ES-I3 (cell line): Measurements from ENCODE around the gene CXCL16.

Experiments used
- H3K36me3 ChIP-seq: 2 replicates; pipeline ENCODE4 v1.6.1; 2013; ENCODE audit warnings: mild to moderate bottlenecking, low read length, control low read depth, moderate library complexity; ENCODE audit not compliant: insufficient read depth
- H3K4me1 ChIP-seq: 2 replicates; pipeline ENCODE4 v1.6.1; 2013; ENCODE audit warnings: mild to moderate bottlenecking, control low read depth, low read length; ENCODE audit not compliant: insufficient read depth
- H3K9ac ChIP-seq: 2 replicates; pipeline ENCODE4 v1.6.1; 2013; ENCODE audit warnings: low read depth, mild to moderate bottlenecking, low read length, moderate library complexity
- H3K9me3 ChIP-seq: 2 replicates; pipeline ENCODE4 v1.6.1; 2013; ENCODE audit warnings: mild to moderate bottlenecking, low read length, moderate library complexity; ENCODE audit not compliant: control insufficient read depth, insufficient read depth

CXCL16 gene

DNA sequence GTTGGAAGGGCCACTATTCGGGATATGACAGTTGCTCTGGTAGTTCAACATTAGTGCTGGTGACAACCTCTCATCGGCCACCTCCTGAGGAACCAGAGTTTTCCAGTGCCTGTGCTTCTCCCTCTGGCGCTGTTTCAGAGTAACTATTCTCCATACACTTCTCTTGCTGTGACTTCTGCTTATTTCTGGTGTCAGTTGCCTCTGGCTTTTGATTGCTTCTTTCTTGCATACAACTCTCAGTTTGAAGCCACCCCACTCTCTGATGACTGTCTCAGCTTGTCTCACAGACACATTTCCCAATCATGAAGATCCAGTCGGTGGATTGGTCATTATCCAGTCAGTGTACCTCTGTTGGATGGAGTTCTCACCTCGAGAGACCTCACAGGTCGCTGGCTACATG lies 28.6 kb upstream of the CXCL16 start:
- no peak overlapping the region for H3K9ac ChIP-seq
- no peaks in the 10 kb centered on the region for H3K4me1 ChIP-seq
- no peaks in the 10 kb centered on the region for H3K36me3 ChIP-seq
- no peaks in the 10 kb centered on the region for H3K9me3 ChIP-seq

DNA sequence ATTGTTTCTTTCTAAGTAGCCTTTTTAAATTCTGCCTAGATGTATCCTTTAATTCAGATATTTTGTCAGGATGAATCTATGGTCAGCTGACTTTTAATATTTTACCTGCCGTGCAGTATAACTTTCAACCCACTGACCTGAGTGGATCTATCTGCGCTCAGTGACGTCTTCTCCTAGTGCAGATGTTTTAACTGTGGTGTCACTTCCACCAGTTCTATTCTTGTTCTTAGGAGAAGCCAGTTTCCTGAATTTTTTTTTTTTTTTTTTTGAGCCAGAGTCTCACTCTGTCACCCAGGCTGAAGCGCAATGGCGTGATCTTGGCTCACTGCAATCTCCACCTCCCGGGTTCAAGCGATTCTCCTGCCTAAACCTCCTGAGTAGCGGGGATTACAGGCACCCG lies 27.0 kb upstream of the CXCL16 start:
- Histone ChIP-seq H3K36me3 (no peaks in the 10 kb centered on the region), H3K9ac (no peak overlapping the region), H3K9me3 (no peaks in the 10 kb centered on the region), H3K4me1 (no peaks in the 10 kb centered on the region)

DNA sequence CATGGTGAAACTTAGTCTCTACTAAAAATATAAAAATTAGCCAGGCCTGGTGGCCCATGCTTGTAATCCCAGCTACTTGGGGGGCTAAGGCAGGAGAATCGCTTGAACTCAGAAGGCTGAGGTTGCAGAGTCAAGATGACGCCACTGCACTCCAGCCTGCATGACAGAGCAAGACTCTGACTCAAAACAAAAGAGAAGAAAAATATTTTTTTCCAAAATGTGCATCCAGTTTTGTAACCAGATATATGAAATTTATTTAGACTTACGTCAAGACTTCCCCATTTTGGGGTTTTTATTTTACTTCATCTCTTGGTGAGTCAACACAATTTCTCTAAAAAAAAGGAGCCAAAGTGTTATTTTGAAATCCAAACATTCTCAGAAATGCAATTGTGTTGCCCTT lies 26.5 kb upstream of the CXCL16 start:
- Histone ChIP-seq H3K4me1 (no peaks in the 10 kb centered on the region), H3K36me3 (no peaks in the 10 kb centered on the region), H3K9ac (no peak overlapping the region), H3K9me3 (no peaks in the 10 kb centered on the region)

DNA sequence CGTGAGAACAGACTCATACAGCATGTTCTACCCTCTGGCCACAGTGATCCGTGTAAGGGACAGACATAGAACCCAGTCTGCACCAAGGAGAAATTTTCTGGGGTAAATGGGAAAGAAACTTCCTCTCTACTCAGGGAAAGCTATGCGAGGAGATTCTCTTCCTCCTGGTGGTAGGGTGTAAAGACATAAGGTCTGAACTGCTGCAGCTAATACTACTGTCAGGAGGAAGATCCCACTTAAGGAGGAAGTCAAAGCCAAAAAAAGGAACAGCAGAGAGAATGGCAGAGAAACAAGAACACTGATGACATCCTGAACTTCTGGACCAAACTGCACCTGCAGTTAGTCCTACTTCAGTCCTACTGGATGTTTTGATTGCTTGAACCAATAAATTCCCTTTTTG lies 24.9 kb upstream of the CXCL16 start:
- no peaks in the 10 kb centered on the region for H3K36me3 ChIP-seq
- H3K9ac ChIP-seq = no peak overlapping the region
- no peaks in the 10 kb centered on the region for H3K9me3 ChIP-seq
- no peaks in the 10 kb centered on the region for H3K4me1 ChIP-seq

DNA sequence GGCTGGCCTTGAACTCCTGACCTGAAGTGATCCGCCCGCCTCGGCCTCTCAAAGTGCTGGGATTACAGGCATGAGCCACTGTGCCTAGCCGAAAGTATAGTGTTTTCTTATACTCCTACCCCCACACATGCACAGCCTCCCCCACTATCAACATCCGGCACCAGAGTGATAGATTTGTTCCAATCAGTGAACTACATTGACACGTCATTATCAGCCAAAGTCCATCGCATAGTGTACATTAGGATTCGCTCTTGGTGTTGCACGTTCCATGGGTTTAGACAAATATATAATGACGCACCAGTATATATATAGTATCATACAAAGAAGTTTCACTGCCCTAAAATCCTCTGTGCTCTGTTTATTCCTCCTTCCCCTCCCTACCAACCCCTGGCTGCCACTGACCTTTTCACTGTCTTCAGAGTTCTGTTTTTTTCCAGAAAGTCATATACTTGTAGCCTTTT lies 20.1 kb upstream of the CXCL16 start:
- no peaks in the 10 kb centered on the region for H3K36me3 ChIP-seq
- H3K9me3 ChIP-seq = no peaks in the 10 kb centered on the region
- no peak overlapping the region for H3K9ac ChIP-seq
- H3K4me1 ChIP-seq = no peaks in the 10 kb centered on the region

DNA sequence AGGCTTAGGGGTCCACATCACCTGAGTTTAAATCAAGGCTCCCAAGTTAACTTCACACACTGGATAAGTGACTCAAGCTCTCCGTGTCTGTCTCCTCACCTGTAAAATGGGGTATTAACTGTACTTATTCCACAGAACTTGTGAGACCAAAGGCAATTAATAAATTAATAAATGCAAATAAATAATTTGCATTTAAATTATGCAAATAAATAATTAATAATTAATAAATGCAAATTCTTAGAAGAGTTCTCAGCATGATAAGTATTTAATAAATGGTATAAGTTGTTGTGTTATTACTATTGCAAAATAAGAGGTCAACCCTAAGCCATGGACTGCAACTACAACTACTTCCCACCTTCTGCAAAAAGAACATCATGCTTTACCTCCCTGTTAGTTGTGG lies 13.7 kb upstream of the CXCL16 start:
- H3K4me1 ChIP-seq = no peaks in the 10 kb centered on the region
- H3K9ac ChIP-seq = no peak overlapping the region
- no peaks in the 10 kb centered on the region for H3K36me3 ChIP-seq
- no peaks in the 10 kb centered on the region for H3K9me3 ChIP-seq

DNA sequence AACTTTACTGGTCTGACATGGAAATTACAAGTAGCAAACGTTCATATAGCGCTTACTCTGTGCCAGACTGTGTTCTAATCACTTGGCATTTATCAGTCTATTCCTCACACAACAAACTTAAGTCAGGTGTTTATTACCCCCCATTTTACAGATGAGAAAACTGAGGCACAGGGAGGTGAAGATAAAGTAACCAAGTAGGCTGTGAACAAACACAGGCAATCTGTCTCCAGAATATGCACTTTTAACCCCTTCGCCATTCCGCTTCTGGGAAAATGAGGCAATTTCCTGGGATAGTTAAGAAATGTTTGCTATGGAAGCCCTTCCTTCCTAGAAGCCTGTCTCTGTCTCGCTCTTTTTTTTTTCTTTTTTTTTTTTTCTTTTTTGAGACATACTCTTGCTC lies 12.2 kb upstream of the CXCL16 start:
- no peaks in the 10 kb centered on the region for H3K9me3 ChIP-seq
- H3K36me3 ChIP-seq = no peaks in the 10 kb centered on the region
- H3K9ac ChIP-seq = no peak overlapping the region
- no peaks in the 10 kb centered on the region for H3K4me1 ChIP-seq

DNA sequence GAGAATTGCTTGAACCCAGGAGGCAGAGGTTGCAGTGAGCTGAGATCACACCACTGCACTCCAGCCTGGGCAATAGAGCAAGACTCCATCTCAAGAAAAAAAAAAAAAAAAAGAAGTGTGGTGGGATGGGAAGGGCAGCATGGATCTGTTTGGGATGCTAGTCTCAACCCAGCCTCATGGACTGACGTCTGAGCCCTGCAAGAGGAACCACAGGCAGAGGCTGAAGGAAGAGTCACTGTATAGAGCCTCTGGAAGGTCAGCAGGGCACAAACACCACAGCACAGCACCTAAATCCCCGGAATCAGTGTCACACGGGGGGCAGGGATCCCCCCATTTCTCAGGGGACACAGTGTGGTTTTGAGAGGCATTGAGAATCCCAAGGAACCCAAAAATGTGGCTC lies 10.9 kb upstream of the CXCL16 start:
- no peak overlapping the region for H3K9ac ChIP-seq
- no peaks in the 10 kb centered on the region for H3K4me1 ChIP-seq
- no peaks in the 10 kb centered on the region for H3K36me3 ChIP-seq

DNA sequence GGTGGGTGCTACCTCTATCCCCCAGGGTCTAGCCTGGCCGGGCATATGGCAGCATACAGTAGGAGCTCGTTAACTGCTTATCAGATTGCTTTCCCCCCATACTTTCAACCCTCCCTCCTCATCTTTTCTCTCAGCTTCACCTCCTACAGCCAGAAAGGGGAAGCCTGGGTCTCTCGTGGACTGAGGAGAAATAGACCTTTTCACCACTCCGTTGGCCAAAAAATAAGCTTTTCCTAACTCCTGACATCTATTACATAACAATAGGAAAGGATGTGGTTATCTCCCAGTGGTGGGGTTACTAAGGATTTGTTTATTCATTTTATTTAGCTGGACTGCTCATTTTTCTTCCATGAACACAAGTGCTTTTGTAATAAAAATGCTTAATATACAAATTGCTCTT lies 9.0 kb upstream of the CXCL16 start:
- Histone ChIP-seq H3K9ac (no peak overlapping the region), H3K4me1 (no peaks in the 10 kb centered on the region), H3K36me3 (no peaks in the 10 kb centered on the region), H3K9me3 (no peaks in the 10 kb centered on the region)

More for the DNA sequence above, 10.9 kb upstream of the CXCL16 start:
- H3K9me3 ChIP-seq = no peaks in the 10 kb centered on the region

DNA sequence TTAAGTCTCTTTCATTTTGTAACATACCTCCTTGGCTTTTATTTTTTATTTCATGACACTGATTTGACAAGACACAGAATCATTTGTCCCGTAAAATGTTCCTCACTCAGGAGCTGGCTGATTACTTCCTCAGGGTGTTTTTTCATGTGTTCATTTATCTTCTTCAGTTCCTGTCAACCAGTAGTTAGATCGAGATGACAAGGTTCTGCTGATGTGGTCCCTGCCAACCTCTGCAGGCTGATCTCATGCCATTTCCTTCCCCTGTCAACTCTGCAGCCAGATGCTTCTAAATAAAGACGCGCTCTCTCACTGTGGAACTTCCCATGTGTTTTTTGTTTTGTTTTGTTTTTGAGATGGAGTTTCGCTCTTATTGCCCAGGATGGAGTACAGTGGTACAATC lies 8.1 kb upstream of the CXCL16 start:
- H3K4me1 ChIP-seq = no peaks in the 10 kb centered on the region
- H3K36me3 ChIP-seq = no peaks in the 10 kb centered on the region
- H3K9ac ChIP-seq = no peak overlapping the region
- no peaks in the 10 kb centered on the region for H3K9me3 ChIP-seq

DNA sequence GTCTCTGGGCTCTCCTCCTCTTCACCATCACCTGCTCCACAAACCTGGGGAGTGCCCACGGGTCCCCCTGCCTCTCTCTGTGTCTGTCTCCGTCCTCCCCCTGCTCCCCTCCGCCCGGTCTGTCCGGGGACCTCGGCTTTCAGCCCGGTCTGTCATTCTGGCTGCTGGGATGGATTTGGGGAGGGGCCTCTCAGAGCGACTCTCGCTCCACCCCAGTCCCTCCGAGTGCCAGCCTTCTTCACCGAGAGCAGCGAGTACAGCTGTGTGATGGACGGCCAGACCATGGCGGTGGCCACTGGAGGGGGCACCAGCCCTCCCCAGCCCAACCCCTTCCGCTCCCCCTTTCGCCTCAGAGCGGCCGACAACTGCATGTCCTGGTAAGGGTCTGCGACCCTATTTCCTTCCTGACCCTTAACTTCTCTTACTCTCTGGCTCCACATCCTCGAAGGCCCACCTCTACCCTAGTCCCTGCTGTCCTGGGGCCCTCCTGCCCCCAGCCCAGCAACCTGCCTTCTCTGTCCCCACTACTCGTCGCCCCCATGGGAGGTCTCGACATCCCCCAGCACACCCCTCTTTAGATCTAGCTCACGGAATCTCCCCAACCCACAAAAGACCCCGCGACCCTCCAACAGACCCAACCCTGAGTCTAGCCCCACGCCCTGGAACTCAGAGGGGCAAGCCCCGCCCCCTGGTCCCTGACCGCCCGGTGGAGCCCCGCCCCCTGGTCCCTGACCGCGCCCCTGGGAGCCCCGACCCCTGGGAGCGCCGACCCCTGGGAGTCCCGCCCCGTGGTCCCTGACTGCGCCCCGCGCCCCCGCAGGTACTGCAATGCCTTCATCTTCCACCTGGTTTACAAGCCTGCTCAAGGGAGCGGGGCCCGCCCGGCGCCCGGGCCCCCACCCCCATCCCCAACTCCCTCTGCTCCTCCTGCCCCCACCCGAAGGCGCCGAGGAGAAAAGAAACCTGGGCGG lies 5.6 kb upstream of the CXCL16 start:
- H3K9ac ChIP-seq = peak overlapping the region; percentile 69; the same call in 1 of the 2 replicates
- no peaks in the 10 kb centered on the region for H3K9me3 ChIP-seq
- H3K4me1 ChIP-seq = no peaks in the 10 kb centered on the region
- H3K36me3 ChIP-seq = no peaks in the 10 kb centered on the region

DNA sequence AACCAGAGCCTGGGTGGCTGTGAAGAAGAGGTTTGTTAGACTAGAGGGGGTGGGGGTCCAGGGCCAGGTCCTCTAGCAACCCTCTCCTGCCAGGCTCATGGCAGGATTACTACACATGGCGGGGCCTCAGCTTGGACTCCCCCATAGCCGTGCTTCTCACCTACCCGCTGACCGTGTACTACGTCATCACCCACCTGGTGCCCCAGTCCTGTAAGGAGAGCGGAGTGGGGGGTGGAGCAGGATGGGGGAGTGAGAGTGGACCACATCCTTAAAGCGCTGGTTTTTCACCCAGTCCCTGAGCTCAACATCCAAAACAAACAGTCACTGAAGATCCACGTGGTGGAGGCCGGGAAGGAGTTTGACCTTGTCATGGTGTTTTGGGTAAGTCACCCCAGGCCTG lies 4.2 kb upstream of the CXCL16 start:
- Histone ChIP-seq H3K9me3 (no peaks in the 10 kb centered on the region), H3K36me3 (no peaks in the 10 kb centered on the region), H3K9ac (no peak overlapping the region), H3K4me1 (no peaks in the 10 kb centered on the region)

DNA sequence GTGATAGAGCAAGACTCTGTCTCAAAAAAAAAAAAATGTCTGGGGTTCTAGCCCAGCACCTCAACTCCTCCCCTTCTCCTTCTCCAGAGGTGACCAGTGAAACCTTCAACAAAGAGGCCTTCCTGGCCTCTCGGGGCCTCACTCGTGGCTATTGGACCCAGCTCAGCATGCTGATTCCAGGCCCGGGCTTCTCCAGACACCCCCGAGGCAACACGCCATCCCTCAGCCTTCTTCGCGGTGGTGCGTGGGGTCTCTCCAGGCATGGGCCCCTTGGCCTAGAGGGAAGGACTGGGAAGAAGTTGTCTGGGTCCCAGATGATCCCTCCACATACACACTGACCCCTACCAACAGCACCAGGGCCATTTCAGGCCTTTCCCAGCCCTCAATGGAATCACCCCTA lies 3.5 kb upstream of the CXCL16 start:
- Histone ChIP-seq H3K9me3 (no peaks in the 10 kb centered on the region), H3K4me1 (no peaks in the 10 kb centered on the region), H3K36me3 (no peaks in the 10 kb centered on the region), H3K9ac (no peak overlapping the region)

DNA sequence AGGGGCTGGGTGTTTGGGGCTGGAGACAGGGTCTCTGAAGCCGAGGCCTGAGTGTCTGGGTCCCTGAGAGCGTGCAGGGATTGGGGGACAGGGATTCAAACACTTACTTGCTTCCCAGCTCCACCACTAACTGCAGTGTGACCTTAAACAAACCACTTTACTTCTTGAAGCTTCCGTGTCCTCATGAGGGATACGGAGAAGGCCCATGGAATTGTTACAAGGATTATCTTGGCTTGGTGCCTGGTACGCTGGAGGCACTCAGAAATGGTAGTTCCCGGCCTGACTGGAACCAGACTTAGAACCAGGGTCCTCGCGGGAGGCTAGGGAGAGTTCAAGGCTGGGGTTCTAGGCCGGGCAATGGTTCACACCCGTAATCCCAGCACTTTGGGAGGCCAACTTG lies 2.9 kb upstream of the CXCL16 start:
- Histone ChIP-seq H3K4me1 (no peaks in the 10 kb centered on the region), H3K9ac (no peak overlapping the region), H3K36me3 (no peaks in the 10 kb centered on the region), H3K9me3 (no peaks in the 10 kb centered on the region)

DNA sequence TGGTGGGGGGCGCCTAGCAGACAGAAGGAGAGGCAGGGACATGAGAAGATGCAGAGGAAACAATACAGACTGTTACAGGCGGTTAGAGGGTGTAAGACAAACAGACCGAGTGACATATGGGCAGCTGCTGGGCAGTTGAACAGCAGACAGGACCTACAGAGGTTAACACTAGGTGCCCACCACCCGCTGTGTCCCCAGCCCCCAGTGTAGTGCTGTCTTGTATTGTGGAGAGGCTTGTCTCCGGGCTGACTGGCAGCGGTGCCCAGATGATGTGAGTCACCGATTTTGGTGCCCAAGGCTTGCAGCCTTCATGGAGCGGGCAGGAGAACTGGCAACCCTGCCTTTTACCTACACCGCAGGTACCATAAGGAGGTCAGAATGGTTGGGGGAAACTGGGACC lies 2.4 kb upstream of the CXCL16 start:
- no peaks in the 10 kb centered on the region for H3K36me3 ChIP-seq
- no peaks in the 10 kb centered on the region for H3K9me3 ChIP-seq
- no peak overlapping the region for H3K9ac ChIP-seq
- no peaks in the 10 kb centered on the region for H3K4me1 ChIP-seq
